Stimulated activated CD4-positive, alpha-beta T cell treated with anti-CD3 and anti-CD28 coated beads, Interleukin-12 subunit alpha, Interleukin-12 subunit beta, amount 100 ng/mL, for 4 hours (primary cell): Measurements from ENCODE around the gene PLEKHA3.
"Not testable (repeated sequence)": the region's sequence is repeated elsewhere in the genome, so short reads cannot be mapped to it uniquely, and the experiment has no call there.

Experiments
- DNase-seq: peaks from one replicate; pipeline ENCODE4 v3.0.0-alpha.2; 2020

Gene PLEKHA3

DNA sequence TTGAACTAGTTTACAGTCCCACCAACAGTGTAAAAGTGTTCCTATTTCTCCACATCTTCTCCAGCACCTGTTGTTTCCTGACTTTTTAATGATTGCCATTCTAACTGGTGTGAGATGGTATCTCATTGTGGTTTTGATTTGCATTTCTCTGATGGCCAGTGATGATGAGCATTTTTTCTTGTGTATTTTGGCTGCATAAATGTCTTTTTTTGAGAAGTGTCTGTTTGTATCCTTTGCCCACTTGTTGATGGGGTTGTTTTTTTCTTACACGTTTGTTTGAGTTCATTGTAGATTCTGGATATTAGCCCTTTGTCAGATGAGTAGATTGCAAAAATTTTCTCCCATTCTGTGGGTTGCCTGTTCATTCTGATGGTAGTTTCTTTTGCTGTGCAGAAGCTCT, 45.2 kb downstream of the PLEKHA3 start:
- not testable (repeated sequence) for DNase-seq

DNA sequence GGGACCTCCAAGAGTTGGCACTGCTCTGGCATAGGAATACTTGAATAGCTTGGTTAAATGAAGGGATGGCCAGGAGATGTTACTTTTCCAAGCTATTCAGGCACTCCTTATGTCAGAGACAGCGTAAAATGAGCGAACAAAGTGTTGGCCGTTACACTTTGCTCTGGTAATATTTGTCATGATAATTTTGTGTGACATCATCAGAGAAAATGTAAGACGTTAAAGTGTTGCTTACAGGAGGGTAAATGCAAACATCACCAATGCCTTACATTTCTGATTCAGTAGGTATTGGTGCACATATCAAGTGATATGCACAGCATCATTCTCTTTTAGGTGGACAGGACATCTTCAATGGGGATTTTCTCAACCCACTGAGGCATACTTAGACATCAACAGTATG, 46.0 kb downstream of the PLEKHA3 start:
- no peak for DNase-seq

DNA sequence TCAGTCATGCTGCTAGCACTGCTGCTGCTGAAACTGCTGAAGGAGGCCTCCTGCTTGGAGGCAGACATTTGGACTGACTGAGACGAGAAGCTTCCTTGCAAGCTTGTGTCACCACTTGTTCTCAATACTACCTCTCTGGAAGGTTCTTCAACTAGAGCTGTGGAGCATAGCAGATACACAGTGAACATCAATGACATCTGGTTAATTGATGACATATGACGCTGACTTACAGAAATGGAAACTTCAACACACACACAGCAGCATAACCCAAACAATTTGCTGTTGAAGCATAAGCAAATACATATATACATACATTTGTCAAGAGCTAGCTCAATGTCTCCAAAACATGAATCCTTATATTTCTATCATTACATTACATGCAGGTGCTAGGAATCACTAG, 47.3 kb downstream of the PLEKHA3 start:
- no peak for DNase-seq

DNA sequence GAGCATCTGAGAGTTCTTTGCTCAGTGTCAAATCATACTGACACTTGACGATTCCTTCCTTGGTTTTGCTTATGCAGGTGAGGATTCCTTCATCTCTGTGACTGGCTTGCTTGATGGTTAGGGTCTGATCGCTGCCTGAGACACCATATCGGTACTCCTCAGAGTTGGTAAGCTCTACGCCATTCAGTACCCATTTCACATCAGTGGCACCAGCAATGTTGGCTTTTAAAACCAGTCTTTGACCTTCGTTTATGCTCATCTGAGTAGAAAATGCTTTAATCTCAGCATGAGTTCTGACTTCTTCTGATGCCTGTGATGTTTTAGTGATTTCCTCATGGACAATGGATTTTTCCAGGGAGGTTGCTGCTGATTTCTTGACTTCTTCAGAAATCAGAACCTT, 48.4 kb downstream of the PLEKHA3 start:
- DNase-seq = no peak

DNA sequence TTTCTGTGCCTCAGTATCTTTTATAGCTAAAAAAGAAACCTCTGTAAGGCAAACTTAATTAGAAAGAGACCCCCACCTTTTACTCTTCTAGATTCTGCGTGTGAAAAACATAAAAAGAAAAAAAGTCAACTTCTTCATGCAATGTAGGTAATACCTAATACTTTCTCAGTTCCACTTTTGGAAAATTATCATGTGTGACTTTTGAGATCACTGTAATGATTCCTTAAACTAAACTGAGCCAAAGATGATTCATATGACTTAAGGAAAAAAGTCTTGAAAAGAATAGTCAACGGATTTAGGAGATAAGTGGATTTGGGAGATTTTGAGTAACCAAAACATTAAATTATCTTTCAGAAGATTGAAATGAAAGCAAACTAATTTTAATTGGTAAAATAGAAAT, 48.9 kb downstream of the PLEKHA3 start:
- no peak for DNase-seq

DNA sequence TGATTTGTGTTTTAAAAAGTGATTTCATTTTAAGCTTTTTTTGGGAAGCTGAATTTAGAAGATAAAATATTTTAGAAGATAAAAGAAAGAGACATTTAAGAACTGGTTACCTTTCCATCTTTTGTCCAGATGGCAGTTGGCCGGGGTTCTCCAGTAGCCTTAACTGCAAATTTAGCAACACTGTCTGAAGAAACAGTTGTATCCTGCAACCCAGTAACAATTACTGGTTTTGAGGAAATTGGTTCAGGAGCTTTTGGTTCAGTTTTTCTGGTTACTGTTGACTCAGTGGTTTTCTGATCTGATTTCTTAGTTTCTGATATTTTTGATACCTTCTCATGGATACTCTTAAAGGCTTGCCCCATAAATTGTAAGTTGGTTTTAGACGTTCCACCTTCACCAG, 49.9 kb downstream of the PLEKHA3 start:
- no peak for DNase-seq

DNA sequence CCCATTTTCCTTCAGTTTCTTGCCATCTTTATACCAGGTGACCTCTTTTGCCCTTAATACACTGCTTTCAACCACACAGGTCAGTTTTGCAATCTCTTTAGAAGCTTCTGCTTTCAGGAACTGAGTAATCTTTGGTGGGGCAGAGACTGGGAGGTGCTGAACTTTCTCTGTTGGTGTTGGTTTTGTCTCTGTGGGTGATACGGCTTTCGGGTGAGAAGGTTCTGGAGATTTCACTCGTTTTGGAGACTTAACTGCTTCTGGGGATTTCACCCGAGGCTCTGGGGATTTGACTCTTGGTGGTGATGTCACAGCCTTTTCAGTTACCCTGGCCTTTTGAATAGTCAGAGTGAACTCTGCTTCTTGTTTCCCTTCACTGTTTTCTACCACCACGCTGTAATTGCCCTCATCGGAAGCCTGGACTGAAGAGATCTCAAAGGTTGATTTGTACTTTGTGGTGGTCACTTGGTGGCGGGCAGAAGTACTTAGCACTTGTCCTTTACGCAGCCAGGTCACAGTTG, 50.4 kb downstream of the PLEKHA3 start:
- DNase-seq = no peak

DNA sequence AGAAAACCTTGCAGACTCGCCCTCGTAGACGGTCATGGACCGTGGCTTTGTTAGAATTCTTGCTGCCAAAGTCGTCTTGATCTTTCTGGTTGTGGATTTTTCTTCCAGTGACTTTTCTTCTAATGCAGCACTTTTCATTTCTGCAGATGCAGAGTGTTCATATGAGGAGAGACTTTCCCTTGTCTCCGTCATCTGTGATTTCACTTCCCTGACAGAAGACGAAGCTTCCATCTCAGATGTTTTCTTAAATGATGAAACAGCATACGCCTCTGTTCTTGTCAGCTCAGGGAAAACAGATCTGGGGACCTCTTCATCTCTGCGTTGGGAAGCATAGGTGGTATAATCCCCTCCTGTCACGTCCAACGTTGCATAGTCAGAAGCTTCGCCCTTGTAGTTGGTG, 50.9 kb downstream of the PLEKHA3 start:
- no peak for DNase-seq

DNA sequence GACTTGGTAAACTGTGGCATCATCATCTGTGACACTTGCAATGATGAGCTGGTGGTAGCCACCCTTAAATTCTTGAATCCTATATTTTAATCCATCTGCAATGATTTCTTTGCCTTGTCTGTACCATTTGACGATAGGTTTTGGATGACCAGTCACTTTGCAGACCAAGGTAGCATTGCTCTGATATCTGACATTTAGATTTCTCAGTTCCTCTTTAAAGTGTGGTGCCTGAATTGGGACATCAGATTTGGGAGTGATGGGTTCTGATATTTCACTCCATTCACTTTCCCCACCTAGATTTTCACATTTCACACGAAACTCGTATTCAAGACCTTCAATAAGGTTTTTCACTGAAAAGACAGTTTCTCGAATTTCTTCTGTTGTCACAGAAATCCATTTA, 55.8 kb downstream of the PLEKHA3 start:
- no peak for DNase-seq

DNA sequence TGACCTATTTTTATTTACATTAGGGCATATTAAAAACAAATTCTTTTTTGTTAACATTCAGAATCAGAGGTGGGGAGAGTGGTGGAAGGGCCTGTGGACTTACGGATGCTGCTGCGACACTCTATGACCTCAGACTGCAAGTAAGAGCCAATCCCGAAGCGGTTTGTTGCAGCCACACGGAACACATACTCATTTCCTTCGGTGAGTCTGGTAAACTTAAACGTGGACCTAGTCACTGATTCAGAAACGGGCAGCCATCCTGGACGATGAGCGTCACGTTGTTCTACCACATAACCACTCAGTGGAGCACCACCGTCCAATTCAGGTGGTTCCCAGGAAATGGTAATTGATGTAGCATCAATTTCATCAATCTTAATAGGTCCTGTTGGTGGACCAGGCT, 61.9 kb downstream of the PLEKHA3 start:
- no peak for DNase-seq

DNA sequence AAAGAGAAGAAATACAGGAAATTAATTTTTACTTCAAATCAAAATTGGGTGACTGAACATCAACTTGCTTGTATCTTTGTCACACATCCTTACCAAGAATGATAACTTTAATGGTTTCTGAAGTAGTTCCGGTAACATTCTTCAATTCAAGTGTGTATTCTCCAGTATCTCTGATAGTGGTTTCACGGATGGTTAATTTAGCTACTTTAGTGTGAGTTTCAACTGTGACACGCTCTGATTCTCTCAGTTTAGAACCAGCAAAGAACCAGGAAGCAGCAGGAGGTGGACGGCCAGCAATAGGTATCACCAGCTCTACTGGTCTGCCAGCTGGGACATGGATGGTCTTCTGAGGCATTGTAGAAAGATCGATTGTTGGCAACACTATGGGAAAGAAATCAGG, 62.3 kb downstream of the PLEKHA3 start:
- no peak for DNase-seq

DNA sequence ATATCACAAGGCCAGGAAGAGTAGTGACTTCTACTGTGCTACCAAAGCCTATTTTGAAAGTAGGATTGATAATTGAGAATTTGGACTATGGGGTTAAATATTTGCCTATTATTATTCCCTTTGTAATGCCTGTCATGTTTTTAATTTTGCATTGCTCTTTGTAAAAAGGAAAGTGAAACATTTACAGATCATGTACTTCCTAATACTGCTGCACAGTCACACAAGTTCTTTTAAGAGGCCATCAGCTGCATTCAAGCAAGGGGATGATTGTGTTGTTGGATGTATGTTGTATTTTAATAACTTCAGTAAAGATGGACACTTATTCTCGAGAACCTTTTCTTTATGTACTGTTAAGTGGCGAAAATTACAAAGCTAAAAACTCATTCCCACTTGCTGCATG, 70.1 kb downstream of the PLEKHA3 start:
- no peak for DNase-seq

DNA sequence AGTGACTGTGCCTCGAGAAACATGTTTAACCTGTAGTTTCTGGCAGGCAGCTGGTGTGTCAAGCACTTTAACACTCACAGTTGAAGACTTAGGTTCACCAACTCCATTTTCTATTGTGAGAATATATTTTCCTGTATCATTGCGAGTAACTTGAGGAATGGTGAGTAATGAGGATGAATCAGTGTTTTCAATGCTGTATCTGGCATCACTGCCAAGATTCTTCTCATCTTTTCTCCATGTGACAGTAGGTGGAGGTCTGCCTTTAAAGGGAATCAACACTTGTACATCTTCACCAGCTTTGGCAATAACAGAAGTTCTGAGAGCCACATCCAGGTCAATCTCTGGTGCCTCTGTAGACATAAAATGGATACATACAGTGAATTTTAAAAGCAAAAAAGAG, 72.8 kb downstream of the PLEKHA3 start:
- no peak for DNase-seq
